OCI-LY1 (cell line): ENCODE measurements around the gene MAP4.

Source experiments
- EZH2 ChIP-seq: fragments of 200-600 bp; sonication (generic), shearing (Covaris generic); IDR thresholded peaks from 2 replicates; pipeline ENCODE4 v1.8.0; 2017; ENCODE audit warnings: borderline replicate concordance, mixed run types, mild to moderate bottlenecking, antibody characterized with exemption, low read length, moderate library complexity, mixed read lengths
- TF ChIP-seq, protein P1 (sequence below): fragments of 200-600 bp; sonication (generic), shearing (Covaris generic); IDR thresholded peaks from 2 replicates; pipeline ENCODE4 v1.5.1; 2017; ENCODE audit warnings: mild to moderate bottlenecking, antibody characterized with exemption, low read length, moderate library complexity, mixed read lengths

DNA sequence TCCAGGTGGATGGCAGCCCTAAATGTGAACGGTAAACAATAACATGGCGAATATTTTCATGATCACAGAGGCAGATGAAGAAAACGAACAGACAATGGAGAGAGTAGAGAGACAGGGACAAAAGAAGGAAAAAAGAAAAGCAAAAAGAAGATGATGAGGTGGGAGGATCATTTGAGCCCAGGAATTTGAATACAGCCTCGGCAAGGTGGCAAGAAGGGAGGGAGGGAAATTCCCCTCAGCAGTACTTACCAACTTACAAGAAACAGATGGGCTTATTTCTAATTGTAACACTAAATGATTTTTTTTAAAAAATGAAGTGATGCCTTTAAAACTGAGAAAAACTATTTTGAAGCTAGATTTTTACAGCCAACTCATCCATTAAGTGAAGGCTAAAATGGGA, 6.0 kb upstream of the MAP4 start:
- TF ChIP-seq, protein P1, sequence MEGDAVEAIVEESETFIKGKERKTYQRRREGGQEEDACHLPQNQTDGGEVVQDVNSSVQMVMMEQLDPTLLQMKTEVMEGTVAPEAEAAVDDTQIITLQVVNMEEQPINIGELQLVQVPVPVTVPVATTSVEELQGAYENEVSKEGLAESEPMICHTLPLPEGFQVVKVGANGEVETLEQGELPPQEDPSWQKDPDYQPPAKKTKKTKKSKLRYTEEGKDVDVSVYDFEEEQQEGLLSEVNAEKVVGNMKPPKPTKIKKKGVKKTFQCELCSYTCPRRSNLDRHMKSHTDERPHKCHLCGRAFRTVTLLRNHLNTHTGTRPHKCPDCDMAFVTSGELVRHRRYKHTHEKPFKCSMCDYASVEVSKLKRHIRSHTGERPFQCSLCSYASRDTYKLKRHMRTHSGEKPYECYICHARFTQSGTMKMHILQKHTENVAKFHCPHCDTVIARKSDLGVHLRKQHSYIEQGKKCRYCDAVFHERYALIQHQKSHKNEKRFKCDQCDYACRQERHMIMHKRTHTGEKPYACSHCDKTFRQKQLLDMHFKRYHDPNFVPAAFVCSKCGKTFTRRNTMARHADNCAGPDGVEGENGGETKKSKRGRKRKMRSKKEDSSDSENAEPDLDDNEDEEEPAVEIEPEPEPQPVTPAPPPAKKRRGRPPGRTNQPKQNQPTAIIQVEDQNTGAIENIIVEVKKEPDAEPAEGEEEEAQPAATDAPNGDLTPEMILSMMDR: no peak
- no peak for TF ChIP-seq EZH2
